ENCODE results near the gene TP53.

The TP53 gene

DNA sequence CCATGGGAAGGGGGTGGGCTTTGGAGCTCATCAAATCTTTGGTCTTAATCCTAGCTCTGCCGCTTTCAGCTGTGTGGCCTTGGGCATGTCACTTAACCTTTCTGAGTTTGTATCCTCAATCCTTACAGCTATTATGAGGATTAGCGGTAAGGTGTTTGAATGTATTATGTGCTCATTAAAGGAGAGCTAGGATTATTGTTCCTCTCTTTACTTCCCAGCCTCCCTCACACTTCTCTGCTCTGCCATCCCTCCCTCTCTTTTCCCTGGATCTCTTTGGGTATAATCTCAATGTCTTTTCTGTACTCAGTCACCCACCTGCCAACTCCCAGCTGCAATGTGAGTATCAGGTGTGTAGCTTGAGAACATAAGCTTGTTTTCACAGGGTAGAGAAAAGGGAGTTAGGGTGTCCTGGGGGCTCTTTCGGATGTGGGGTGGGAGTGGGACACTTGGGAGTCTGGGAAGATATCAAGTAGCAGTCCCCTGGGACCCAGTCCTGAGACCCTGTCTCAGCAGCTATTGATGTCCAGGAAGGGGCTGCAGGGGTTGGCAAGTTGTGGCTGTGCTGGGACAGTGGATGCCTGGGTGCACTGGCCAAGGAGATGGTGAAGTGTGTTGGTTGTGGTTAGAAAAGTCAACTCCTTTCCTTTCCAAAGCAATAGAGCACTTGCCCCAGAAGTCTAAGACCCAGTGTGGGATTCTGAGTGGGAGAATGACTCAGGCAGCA is 19.5 kb upstream of the TP53 start:
- no peak for DNase-seq

DNA sequence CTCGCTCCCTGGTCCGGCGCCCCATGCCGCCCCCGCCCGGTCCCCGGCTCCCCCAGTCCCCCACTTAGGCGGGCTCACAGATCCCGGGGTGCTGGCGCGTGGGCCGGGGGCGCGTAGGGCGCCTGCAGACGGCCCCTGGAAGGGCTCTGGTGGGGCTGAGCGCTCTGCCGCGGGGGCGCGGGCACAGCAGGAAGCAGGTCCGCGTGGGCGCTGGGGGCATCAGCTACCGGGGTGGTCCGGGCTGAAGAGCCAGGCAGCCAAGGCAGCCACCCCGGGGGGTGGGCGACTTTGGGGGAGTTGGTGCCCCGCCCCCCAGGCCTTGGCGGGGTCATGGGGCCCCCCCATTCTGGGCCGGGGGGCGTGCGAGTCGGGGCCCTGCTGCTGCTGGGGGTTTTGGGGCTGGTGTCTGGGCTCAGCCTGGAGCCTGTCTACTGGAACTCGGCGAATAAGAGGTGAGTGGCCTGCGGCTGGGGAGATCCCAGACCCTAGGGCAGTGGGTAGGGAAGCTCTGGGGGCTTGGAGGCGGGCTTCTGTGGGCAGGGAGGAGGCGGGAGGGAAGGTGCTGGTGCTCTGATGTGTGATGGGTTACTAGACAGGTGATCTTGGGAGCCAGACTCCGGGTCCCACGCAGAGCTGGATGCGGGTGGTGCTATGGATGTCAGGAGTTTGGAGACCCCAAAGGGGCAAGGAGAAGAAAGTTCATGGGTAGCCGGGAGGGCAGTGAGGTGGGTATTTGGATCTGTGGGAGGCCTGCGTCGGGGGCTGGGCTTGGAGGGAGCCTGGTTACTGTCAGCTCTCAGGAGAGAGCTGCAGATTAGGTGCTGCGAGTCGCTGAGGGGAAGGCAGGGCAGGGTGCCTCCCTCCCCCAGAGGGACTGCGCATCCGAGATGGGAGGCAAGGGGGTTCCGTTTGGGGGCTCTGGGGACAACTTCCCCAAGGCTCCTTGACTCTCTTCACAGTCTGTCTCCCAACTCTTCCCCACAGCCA is 18.3 kb upstream of the TP53 start:
- no peak for DNase-seq

DNA sequence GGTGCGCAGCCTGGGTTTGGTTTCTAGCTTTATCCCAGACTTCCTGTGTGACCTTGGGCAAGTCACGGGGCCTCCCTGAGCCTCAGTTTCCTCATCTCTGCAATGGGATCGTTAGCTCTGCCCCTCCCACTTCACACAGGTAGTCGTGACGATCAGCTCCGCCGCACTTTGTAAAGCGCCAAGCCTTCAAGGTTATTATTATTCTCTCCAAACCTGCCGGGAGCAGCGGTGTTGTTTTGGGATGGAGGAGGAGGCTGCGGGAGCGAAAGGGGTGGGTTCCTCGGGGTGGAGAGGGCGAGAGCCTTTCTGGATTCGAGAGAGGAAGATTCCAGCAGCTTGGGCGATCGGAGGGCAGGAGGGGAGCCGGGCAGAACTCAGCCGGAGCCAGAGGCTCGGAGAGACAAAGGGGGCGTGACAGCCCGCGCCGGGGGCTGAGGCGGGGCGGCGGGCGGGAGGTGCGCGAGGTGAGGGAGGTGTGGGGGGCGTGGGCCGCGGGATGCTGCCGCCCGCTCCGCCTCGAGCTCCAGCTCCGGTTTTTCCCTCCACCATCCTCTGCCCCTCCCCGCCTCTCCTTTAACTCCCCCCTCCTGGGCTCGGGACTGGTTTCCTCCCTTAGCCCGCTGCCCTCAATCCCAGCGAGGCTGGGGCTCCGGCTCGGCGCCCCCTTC is 17.4 kb upstream of the TP53 start, which contains the start of gene EFNB3:
EFNB3 (plus strand) TSS at position 602 of the 668 bp plus-strand sequence. CDS start 397 bp downstream, outside the sequence.
- no peak for DNase-seq

DNA sequence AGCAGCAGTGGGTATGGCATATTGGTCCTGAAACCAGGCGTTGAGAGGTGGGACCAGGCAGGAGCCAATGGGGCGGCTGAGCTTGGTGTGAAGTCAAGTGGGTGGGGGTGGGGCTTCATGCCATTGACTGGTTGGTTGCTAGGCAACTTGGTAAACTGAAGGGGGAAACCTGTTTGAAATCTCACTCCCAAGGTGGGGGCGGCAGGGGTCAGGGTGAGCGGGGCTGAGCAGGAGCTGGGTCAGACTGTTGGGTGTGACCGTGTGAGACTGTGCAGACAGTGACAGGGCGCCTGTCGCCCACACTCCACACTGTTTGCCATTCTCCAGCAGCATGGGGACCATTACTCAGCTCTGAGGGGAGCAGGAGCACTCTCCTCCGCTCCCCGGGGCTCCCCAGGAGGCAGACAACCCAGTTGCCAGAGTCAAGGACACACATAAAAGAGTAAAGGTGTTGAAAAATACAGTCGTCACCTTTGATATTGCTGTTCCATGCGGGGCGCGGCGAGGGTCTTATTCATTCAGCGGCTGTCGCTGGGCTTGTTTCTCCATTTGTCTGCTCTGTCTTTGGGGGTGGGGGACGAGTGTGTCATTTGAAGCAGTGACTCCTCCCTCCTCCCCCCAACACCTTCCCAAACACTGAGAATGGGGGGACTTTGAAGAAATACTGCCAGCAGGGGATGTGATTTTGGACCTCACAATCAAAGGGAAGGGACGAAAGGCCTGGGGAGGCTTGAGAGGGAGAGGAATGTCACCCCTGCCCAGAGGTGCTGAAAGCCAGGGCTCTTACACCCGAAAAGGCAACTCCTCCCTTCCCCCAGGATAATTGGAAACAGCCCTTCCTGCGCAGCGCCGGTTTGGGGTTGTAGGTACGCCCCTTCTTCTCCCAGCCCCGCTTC is 16.5 kb upstream of the TP53 start:
- no peak for DNase-seq

DNA sequence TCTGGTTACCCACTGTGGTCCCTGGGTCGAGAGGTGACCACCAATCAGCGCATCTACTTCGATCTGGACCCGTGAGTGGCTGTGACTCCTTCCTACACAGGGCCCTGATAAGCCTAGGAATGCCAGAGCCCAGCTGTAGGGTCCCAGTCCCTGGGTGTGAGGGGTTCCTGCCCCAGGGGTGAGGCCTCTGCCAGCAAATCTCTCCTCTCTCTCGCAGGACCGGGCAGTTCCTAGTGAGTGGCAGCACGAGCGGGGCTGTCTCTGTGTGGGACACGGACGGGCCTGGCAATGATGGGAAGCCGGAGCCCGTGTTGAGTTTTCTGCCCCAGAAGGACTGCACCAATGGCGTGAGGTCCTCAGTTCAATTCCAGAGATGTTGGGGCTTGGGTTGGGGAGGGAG is 15.5 kb upstream of the TP53 start:
- DNase-seq: no peak

DNA sequence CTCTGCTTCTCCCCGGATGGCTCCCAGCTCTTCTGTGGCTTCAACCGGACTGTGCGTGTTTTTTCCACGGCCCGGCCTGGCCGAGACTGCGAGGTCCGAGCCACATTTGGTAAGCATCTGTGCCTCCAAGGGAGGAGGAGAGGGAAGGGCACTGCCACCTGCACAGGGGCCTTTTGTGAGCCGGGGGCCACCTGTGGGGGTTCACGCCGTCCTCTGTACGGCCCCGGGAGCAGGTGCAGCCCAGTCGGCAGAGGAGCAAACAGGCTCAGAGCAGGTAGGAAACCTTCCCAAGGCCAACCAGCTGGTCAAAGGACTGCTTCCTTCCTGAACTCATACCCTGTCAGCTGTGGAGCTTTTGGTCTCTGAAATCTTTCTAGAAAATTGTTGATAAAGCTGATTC is 14.4 kb upstream of the TP53 start:
- DNase-seq: no peak

DNA sequence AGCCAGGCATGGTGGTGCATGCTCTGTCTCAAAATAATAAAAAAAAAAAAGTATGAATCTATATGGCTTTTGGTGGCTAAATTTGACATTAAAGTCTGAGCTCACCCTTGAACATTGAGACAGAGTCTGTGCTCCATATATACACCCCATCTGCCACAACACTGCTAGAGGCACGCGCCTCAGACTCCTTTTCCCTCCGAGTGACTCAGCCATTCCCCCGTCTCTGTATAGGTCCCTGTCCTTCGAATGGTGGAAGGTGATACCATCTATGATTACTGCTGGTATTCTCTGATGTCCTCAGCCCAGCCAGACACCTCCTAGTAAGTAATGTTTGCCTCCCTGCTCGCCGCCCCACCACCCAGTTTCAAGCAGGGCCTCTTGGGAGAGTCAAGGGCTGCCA is 13.2 kb upstream of the TP53 start:
- no peak for DNase-seq

DNA sequence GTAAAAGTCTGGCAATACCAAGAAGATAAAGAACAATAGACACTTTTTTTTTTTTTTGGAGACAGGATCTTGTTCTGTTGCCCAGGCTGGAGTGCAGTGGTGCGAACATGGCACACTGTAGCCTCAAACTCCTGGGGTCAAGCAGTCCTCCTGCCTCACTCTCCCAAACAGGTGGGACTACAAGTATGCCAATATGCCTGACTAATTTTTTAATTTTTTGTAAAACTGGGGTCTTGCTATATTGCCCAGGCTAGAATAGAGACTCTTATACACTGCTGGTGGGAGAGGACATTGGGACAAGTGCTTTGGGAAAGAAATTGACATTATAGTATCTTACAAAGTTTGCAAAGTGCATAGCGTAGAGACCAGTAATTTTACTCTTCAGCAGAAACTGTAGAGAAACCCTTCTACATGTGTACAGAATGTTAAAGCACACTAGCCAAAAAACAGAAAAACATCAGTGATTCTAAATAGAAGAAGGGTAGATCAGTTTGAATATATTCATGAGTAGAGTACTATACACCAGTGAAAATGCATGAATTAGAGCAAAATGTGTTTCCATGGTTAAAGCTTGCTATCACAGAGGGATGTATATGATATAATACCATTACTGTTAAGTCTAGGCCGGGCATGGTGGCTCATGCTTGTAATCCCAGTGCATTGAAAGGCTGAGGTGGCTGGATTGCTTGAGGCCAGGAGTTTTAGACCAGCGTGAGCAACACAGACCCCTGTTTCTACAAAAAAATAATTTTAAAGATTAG is 10.7 kb upstream of the TP53 start:
- no peak for DNase-seq

DNA sequence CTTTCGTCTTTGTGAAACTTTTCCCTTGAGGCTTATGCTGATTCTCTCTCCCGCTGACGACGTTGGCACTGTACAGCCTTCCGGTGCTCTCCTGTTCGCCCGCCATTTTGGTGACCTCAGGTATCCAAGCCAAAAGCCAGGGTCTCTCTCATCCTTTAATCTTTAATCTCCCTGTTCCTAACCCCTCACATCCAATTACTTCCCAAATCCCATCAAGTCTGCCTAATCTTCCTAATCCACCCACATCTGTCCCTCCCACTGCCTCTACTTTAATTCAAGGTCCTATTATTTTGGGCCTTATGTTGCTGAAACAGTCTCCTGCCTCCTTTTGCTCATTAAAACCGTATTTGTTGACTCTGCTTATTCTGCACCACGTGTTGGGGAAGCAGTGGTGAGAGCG is 8.3 kb upstream of the TP53 start:
- DNase-seq: no peak

DNA sequence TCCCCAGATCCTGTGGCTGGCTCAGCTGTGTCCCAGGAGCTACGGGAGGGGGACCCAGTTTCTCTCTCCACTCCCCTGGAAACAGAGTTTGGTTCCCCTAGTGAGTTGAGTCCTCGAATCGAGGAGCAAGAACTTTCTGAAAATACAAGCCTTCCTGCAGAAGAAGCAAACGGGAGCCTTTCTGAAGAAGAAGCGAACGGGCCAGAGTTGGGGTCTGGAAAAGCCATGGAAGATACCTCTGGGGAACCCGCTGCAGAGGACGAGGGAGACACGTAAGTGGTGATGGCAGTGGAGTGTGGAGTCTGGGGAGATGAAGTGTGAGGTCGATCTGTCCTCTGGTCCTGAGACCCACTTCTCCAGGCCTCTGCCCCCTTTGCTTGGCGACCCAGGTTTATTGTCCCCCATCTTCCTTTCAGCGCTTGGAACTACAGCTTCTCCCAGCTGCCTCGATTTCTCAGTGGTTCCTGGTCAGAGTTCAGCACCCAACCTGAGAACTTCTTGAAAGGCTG is 1.6 kb upstream of the TP53 start:
- no peak for DNase-seq

DNA sequence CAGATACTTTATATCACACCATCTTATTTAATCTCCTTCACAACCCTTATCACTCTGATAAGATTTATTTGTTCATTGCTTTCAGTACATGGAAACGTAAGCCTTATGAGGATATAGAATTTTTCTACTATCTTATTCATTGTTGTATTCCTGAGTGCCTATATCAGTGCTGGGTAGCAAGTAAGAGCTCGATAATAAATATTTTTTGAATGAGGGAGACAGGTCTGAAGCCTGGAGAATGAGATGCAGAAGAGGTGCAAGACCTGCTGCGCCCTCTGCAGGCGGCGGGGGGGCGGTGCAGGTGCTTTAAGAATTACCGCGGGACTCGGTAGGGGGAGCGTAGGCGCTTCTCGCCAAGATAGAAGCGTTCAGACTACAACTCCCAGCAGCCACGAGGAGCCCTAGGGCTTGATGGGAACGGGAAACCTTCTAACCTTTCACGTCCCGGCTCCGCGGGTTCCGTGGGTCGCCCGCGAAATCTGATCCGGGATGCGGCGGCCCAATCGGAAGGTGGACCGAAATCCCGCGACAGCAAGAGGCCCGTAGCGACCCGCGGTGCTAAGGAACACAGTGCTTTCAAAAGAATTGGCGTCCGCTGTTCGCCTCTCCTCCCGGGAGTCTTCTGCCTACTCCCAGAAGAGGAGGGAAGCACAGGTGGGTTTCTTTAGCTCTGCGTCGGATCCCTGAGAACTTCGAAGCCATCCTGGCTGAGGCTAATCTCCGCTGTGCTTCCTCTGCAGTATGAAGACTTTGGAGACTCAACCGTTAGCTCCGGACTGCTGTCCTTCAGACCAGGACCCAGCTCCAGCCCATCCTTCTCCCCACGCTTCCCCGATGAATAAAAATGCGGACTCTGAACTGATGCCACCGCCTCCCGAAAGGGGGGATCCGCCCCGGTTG is 868 bp upstream of the TP53 start, which contains the start of gene WRAP53:
WRAP53 (plus strand) TSS at position 570 of the 900 bp plus-strand sequence; CDS start at position 742, 172 bp downstream.
- peak; percentile 98 for DNase-seq

DNA sequence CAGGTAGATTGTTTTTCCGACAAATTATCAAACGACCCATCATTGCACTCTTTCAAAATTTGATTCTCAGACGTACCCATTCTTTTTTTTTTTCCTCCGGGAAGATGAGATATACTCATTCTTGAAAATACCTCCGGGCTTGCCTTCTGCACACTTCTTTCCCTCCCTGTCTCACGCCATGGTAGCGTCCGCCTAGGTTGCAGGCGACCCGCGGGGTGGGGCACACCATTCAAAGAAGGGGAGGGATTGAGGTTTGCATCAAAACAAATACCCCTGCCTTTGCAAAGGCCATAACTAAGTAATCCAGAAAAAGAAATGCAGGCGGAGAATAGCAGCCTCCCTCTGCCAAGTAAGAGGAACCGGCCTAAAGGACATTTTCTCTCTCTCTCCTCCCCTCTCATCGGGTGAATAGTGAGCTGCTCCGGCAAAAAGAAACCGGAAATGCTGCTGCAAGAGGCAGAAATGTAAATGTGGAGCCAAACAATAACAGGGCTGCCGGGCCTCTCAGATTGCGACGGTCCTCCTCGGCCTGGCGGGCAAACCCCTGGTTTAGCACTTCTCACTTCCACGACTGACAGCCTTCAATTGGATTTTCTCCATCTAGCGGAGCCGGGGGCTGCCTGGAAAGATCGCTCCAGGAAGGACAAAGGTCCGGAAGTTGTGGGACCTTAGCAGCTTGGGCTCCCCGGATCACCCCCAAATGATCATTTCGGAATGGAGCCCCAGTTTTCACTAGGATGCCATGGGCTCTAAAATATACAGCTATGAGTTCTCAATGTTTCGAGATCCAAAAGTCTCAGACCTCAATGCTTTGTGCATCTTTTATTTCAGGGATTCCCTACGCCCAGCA is 843 bp downstream of the TP53 start:
- peak; percentile 70 for DNase-seq

DNA sequence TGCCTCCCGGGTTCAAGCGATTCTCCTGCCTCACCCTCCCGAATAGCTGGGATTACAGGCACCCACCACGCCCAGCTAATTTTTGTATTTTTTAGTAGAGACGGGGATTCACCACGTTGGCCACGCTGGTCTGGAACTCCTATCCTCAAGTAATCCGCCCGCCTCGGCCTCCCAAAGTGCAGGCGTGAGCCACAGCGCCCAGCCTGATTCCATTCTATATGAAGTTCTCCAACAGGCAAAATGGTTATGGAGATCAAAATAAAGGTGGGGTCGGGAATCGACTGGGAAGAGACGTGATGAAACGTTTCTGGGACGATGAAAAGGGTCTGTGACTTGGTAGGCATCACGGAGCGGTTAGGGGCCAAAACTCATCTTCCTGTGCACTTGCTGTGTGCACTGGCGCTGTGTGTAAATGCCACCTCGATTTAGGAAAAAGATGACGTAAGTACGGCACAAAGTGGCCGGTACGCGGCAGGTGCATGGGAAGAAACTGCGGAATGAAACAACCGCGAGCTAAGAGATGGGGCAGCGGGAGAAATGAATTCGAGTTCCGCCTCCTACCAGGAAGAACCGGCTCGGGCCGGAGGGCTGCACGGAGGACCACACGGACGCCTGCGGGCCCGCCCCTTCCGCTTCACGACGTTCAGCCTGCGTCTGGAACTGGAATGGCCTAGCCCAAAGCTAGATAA is 1.6 kb downstream of the TP53 start:
- DNase-seq: peak; percentile 90

DNA sequence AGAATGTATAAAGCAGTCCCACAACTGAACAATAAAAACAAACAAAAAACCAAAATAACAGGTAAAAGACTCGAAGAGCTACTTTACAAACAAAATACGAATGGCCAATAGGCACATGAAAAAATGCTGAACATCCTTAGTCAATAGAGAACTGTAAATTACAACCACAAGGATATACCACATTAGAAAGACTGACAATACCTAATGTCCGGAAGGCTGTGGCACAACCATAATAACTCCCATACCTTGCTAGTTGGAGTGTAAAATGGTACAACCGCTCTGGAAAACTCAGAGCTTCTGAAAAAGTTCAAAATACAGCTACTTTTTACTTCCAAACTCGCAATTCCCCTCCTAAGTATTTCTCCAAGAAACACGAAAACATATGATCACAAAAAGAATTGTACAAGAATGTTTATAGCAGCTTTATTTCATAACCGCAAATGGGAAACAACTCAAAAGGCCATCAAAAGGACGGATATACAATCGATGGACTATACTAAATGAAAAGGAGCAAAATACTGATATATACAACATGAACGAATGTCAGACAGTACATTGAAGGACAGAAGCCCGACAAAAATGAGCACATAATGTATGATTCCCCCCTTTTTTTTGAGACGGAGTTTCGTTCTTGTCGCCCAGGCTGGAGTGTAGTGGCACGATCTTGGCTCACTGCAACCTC is 2.3 kb downstream of the TP53 start:
- no peak for DNase-seq

DNA sequence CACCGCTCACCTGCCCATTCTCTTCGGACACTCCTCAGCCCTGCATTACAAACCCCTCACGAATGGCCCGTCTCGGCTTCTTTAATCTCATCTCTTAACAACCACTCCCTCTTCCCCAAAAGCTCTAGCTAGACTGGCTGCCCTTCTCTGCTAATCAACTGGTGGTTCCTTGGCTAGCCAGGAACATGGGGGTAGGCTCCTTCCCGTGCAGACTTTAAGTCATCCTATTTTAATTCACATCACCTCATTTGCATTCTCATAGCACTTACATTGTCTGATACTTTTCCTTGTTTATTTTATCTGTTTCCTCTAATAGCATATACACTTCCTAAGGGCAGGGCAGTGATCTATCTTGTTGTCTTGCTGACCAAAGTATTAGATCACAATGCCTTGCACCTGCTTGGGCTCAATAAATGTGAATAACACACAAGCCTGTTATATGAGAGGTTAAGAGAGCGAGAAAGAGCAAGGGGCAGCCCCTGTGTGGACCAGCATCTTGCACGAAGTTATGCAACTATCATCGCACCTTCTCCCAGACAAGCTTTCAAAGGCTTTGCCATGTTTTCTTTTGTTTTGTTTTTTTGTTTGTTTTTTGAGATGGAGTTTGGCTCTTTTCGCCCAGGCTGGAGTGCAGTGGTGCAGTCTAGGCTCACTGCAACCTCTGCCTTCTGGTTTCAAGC is 9.8 kb downstream of the TP53 start:
- no peak for DNase-seq

DNA sequence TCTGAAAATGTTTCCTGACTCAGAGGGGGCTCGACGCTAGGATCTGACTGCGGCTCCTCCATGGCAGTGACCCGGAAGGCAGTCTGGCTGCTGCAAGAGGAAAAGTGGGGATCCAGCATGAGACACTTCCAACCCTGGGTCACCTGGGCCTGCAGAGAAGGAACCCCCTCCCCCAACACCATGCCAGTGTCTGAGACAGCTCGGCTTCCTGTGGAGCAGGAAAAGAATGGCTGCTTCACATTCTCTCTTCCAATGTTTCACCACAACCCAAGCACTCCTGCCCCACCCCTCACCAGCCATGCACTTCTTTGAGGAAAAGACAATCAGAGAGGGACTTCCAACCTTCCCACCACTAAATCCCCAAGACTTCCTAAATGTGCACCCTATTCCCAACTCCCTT is 10.8 kb downstream of the TP53 start:
- no peak for DNase-seq

DNA sequence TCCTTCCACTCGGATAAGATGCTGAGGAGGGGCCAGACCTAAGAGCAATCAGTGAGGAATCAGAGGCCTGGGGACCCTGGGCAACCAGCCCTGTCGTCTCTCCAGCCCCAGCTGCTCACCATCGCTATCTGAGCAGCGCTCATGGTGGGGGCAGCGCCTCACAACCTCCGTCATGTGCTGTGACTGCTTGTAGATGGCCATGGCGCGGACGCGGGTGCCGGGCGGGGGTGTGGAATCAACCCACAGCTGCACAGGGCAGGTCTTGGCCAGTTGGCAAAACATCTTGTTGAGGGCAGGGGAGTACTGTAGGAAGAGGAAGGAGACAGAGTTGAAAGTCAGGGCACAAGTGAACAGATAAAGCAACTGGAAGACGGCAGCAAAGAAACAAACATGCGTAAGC is 12.4 kb downstream of the TP53 start:
- no peak for DNase-seq
